WTC11 (cell line): ENCODE measurements around the gene FAM50B. TPM values are rescaled to one million over a fixed set of nuclear protein-coding genes. Genes with fewer than 3 reads are reported as not detected.

Experiments used
- ATAC-seq: fragments of 200-7000 bp; cut with Tn5 transposase; 2 replicates; pipeline ENCODE4 v1.10.0; 2021; ENCODE audit warnings: mild to moderate bottlenecking, moderate library complexity
- CTCF ChIA-PET: fragments of 300-600 bp; sonication (Branson Sonifier 250); formaldehyde crosslinking; loops from one replicate; lab custom pipeline; 2021; ENCODE audit warnings: antibody characterized with exemption; lab: Charles Lee
- POLR2A ChIA-PET: fragments of 350-600 bp; sonication (Branson Sonifier 250); formaldehyde crosslinking; loops from one replicate; lab custom pipeline; 2021; ENCODE audit warnings: antibody characterized with exemption; lab: Charles Lee
- DNase-seq: peaks from one replicate; pipeline ENCODE4 v3.0.0; 2021; ENCODE audit warnings: low spot score
- H3K27ac Mint-ChIP-seq: 2 replicates; pipeline ENCODE4 v1.8.0; 2021; ENCODE audit warnings: mixed read lengths
- H3K27me3 Mint-ChIP-seq: 2 replicates; pipeline ENCODE4 v1.8.0; 2021; ENCODE audit warnings: low read depth, mild to moderate bottlenecking, moderate library complexity, mixed read lengths
- H3K36me3 Mint-ChIP-seq: 2 replicates; pipeline ENCODE4 v1.8.0; 2021; ENCODE audit warnings: mixed read lengths
- H3K4me1 Mint-ChIP-seq: 2 replicates; pipeline ENCODE4 v1.8.0; 2022; ENCODE audit warnings: mixed read lengths
- H3K4me3 Mint-ChIP-seq: 2 replicates; pipeline ENCODE4 v1.8.0; 2021; ENCODE audit warnings: mild to moderate bottlenecking, moderate library complexity, mixed read lengths
- H3K9me3 Mint-ChIP-seq: 2 replicates; pipeline ENCODE4 v1.8.0; 2021; ENCODE audit warnings: mixed read lengths
- FOXK1 ChIP-seq: sonication (generic); formaldehyde crosslinking; IDR thresholded peaks from 2 replicates; pipeline ENCODE4 v1.8.0; 2022; ENCODE audit warnings: mild to moderate bottlenecking, moderate library complexity, missing genetic modification reagents
- GTF2I ChIP-seq: fragments of 250-450 bp; sonication (Bioruptor Pico); conservative IDR thresholded peaks from 2 replicates; pipeline ENCODE4 v1.4.0; 2021; ENCODE audit warnings: mild to moderate bottlenecking
- IRF2 ChIP-seq: sonication (generic); formaldehyde crosslinking; IDR thresholded peaks from 2 replicates; pipeline ENCODE4 v1.8.0; 2022; ENCODE audit warnings: low read depth, missing genetic modification reagents, borderline replicate concordance
- NFATC4 ChIP-seq: fragments of 250-450 bp; sonication (Bioruptor Pico); IDR thresholded peaks from 2 replicates; pipeline ENCODE4 v1.9.0; 2021; ENCODE audit warnings: mild to moderate bottlenecking
- NR1H2 ChIP-seq: sonication (generic); formaldehyde crosslinking; IDR thresholded peaks from 2 replicates; pipeline ENCODE4 v1.9.0; 2021; ENCODE audit warnings: mild to moderate bottlenecking, moderate library complexity, missing genetic modification reagents
- SOX15 ChIP-seq: fragments of 250-450 bp; sonication (Bioruptor Pico); IDR thresholded peaks from 2 replicates; pipeline ENCODE4 v1.9.0; 2021; ENCODE audit warnings: mild to moderate bottlenecking
- ZNF219 ChIP-seq: sonication (generic); formaldehyde crosslinking; IDR thresholded peaks from 2 replicates; pipeline ENCODE4 v1.8.0; 2023; ENCODE audit warnings: missing genetic modification reagents, mild to moderate bottlenecking, borderline replicate concordance
- ZNF317 ChIP-seq: sonication (generic); formaldehyde crosslinking; IDR thresholded peaks from 2 replicates; pipeline ENCODE4 v1.8.1; 2023; ENCODE audit warnings: low read depth, mild to moderate bottlenecking, moderate library complexity, missing genetic modification reagents, borderline replicate concordance
- ZNF416 ChIP-seq: fragments of 250-450 bp; sonication (Bioruptor Pico); IDR thresholded peaks from 2 replicates; pipeline ENCODE4 v1.9.0; 2021; ENCODE audit warnings: mild to moderate bottlenecking, inconsistent platforms
- ZNF671 ChIP-seq: fragments of 250-450 bp; sonication (Bioruptor Pico); IDR thresholded peaks from 2 replicates; pipeline ENCODE4 v1.8.0; 2021; ENCODE audit warnings: mild to moderate bottlenecking
- total RNA-seq: library from RNA; stranded (reverse); gene quantifications from 3 replicates; pipeline ENCODE4 v1.2.3, GENCODE V29; 2021
- TF ChIP-seq, protein P1 (sequence below): fragments of 250-450 bp; sonication (Bioruptor Pico); IDR thresholded peaks from 2 replicates; pipeline ENCODE4 v1.9.0; 2021; ENCODE audit warnings: moderate library complexity, mild to moderate bottlenecking, inconsistent platforms, borderline replicate concordance
- TF ChIP-seq, protein P2 (sequence below): sonication (generic); formaldehyde crosslinking; IDR thresholded peaks from 2 replicates; pipeline ENCODE4 v1.8.1; 2023; ENCODE audit warnings: mild to moderate bottlenecking, missing genetic modification reagents, borderline replicate concordance
- TF ChIP-seq, protein P3 (sequence below): sonication (generic); formaldehyde crosslinking; IDR thresholded peaks from 2 replicates; pipeline ENCODE4 v1.8.1; 2022; ENCODE audit warnings: low read depth, missing genetic modification reagents, borderline replicate concordance
- TF ChIP-seq, protein P4 (sequence below): sonication (generic); formaldehyde crosslinking; IDR thresholded peaks from 2 replicates; pipeline ENCODE4 v1.8.0; 2022; ENCODE audit warnings: missing genetic modification reagents
- TF ChIP-seq, protein P5 (sequence below): sonication (generic); formaldehyde crosslinking; IDR thresholded peaks from 2 replicates; pipeline ENCODE4 v1.8.1; 2023; ENCODE audit warnings: mild to moderate bottlenecking, moderate library complexity, missing genetic modification reagents
- TF ChIP-seq, protein P6 (sequence below): sonication (generic); formaldehyde crosslinking; IDR thresholded peaks from 2 replicates; pipeline ENCODE4 v1.8.1; 2023; ENCODE audit warnings: mild to moderate bottlenecking, missing genetic modification reagents

Gene FAM50B
- total RNA-seq, 1 experiment from 2014 or later: 2.1 TPM

DNA sequence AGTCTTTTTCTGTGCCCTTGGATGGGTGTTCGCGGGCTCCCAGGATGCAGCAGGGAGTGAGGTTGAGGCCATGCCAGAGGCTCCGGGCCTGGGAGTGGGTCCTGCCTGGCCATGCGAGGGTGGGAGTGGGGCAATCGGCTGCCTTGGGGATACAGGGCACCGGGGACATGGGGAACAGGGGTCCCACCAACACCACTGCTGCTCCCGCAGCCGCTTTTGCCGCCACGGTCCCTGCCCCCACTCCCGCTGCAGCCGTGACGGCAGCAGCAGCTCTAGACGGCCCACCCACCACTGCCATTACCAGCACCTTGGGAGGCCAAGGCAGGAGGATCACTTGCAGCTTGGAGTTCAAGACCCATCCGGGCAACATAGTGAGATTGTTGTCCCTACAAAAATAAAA lies 35.3 kb upstream of the FAM50B start:
- ChIA-PET POLR2A (interaction anchor here (0.6 kb wide), 1 partner anchor 35 kb away, joined by 3 read pairs; the partner anchor contains the start of gene FAM50B), CTCF (interaction anchor here (1.6 kb wide), 1 partner anchor 35 kb away, joined by 11 read pairs; the partner anchor contains the start of gene FAM50B)
- Mint-ChIP-seq H3K4me1 (peaks cover 23% of the 10 kb centered on the region), H3K9me3 (no peaks in the 10 kb centered on the region), H3K36me3 (no peaks in the 10 kb centered on the region), H3K27ac (no peak overlapping the region), H3K27me3 (no peaks in the 10 kb centered on the region), H3K4me3 (no peak overlapping the region)
- no peak for ATAC-seq
- TF ChIP-seq, protein P1, sequence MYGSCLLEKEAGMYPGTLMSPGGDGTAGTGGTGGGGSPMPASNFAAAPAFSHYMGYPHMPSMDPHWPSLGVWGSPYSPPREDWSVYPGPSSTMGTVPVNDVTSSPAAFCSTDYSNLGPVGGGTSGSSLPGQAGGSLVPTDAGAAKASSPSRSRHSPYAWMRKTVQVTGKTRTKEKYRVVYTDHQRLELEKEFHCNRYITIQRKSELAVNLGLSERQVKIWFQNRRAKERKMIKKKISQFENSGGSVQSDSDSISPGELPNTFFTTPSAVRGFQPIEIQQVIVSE (CRISPR knock-in tag): no peak
- TF ChIP-seq ZNF219 (CRISPR knock-in tag): no peak
- no peak for DNase-seq

DNA sequence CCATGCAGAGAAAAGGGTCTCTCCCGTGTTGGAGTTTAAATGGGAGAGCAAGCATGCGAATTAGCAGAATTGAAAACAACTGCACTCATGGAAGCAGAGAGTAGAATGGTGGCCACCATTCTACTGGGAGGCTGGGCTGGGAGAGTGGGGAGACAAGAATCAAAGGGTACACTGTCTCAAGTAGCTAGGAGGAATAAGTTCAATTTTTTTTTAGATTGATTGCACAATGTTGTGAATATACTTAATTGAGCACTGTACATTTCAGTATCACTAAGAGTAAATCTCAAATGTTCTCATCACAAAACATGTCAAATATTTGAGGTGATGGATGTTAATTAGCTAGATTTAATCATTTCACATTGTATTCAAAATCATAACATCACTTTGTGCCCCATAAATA lies 34.6 kb upstream of the FAM50B start:
- ATAC-seq: no peak
- TF ChIP-seq ZNF416 (CRISPR knock-in tag) (no peak), ZNF317 (no peak), IRF2 (CRISPR knock-in tag) (no peak), NR1H2 (CRISPR knock-in tag) (no peak), NFATC4 (CRISPR knock-in tag) (no peak), FOXK1 (CRISPR knock-in tag) (no peak), ZNF671 (CRISPR knock-in tag) (no peak), SOX15 (CRISPR knock-in tag) (no peak), GTF2I (CRISPR knock-in tag) (no peak)
- TF ChIP-seq, protein P2, sequence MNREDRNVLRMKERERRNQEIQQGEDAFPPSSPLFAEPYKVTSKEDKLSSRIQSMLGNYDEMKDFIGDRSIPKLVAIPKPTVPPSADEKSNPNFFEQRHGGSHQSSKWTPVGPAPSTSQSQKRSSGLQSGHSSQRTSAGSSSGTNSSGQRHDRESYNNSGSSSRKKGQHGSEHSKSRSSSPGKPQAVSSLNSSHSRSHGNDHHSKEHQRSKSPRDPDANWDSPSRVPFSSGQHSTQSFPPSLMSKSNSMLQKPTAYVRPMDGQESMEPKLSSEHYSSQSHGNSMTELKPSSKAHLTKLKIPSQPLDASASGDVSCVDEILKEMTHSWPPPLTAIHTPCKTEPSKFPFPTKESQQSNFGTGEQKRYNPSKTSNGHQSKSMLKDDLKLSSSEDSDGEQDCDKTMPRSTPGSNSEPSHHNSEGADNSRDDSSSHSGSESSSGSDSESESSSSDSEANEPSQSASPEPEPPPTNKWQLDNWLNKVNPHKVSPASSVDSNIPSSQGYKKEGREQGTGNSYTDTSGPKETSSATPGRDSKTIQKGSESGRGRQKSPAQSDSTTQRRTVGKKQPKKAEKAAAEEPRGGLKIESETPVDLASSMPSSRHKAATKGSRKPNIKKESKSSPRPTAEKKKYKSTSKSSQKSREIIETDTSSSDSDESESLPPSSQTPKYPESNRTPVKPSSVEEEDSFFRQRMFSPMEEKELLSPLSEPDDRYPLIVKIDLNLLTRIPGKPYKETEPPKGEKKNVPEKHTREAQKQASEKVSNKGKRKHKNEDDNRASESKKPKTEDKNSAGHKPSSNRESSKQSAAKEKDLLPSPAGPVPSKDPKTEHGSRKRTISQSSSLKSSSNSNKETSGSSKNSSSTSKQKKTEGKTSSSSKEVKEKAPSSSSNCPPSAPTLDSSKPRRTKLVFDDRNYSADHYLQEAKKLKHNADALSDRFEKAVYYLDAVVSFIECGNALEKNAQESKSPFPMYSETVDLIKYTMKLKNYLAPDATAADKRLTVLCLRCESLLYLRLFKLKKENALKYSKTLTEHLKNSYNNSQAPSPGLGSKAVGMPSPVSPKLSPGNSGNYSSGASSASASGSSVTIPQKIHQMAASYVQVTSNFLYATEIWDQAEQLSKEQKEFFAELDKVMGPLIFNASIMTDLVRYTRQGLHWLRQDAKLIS (CRISPR knock-in tag): no peak
- TF ChIP-seq, protein P3, sequence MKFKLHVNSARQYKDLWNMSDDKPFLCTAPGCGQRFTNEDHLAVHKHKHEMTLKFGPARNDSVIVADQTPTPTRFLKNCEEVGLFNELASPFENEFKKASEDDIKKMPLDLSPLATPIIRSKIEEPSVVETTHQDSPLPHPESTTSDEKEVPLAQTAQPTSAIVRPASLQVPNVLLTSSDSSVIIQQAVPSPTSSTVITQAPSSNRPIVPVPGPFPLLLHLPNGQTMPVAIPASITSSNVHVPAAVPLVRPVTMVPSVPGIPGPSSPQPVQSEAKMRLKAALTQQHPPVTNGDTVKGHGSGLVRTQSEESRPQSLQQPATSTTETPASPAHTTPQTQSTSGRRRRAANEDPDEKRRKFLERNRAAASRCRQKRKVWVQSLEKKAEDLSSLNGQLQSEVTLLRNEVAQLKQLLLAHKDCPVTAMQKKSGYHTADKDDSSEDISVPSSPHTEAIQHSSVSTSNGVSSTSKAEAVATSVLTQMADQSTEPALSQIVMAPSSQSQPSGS (CRISPR knock-in tag): no peak
- TF ChIP-seq, protein P4, sequence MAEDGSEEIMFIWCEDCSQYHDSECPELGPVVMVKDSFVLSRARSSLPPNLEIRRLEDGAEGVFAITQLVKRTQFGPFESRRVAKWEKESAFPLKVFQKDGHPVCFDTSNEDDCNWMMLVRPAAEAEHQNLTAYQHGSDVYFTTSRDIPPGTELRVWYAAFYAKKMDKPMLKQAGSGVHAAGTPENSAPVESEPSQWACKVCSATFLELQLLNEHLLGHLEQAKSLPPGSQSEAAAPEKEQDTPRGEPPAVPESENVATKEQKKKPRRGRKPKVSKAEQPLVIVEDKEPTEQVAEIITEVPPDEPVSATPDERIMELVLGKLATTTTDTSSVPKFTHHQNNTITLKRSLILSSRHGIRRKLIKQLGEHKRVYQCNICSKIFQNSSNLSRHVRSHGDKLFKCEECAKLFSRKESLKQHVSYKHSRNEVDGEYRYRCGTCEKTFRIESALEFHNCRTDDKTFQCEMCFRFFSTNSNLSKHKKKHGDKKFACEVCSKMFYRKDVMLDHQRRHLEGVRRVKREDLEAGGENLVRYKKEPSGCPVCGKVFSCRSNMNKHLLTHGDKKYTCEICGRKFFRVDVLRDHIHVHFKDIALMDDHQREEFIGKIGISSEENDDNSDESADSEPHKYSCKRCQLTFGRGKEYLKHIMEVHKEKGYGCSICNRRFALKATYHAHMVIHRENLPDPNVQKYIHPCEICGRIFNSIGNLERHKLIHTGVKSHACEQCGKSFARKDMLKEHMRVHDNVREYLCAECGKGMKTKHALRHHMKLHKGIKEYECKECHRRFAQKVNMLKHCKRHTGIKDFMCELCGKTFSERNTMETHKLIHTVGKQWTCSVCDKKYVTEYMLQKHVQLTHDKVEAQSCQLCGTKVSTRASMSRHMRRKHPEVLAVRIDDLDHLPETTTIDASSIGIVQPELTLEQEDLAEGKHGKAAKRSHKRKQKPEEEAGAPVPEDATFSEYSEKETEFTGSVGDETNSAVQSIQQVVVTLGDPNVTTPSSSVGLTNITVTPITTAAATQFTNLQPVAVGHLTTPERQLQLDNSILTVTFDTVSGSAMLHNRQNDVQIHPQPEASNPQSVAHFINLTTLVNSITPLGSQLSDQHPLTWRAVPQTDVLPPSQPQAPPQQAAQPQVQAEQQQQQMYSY (CRISPR knock-in tag): no peak
- TF ChIP-seq, protein P5, sequence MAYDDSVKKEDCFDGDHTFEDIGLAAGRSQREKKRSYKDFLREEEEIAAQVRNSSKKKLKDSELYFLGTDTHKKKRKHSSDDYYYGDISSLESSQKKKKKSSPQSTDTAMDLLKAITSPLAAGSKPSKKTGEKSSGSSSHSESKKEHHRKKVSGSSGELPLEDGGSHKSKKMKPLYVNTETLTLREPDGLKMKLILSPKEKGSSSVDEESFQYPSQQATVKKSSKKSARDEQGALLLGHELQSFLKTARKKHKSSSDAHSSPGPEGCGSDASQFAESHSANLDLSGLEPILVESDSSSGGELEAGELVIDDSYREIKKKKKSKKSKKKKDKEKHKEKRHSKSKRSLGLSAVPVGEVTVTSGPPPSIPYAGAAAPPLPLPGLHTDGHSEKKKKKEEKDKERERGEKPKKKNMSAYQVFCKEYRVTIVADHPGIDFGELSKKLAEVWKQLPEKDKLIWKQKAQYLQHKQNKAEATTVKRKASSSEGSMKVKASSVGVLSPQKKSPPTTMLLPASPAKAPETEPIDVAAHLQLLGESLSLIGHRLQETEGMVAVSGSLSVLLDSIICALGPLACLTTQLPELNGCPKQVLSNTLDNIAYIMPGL (CRISPR knock-in tag): no peak
- TF ChIP-seq, protein P6, sequence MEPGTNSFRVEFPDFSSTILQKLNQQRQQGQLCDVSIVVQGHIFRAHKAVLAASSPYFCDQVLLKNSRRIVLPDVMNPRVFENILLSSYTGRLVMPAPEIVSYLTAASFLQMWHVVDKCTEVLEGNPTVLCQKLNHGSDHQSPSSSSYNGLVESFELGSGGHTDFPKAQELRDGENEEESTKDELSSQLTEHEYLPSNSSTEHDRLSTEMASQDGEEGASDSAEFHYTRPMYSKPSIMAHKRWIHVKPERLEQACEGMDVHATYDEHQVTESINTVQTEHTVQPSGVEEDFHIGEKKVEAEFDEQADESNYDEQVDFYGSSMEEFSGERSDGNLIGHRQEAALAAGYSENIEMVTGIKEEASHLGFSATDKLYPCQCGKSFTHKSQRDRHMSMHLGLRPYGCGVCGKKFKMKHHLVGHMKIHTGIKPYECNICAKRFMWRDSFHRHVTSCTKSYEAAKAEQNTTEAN: no peak
- Mint-ChIP-seq H3K4me1 (peaks cover 23% of the 10 kb centered on the region), H3K9me3 (no peaks in the 10 kb centered on the region), H3K36me3 (no peaks in the 10 kb centered on the region), H3K27ac (no peak overlapping the region), H3K27me3 (peaks cover 2% of the 10 kb centered on the region; the same call in 1 of the 2 replicates), H3K4me3 (no peak overlapping the region)
- no peak for DNase-seq
- ChIA-PET POLR2A (interaction anchor here (0.6 kb wide), 1 partner anchor 34 kb away, joined by 3 read pairs; the partner anchor contains the start of gene FAM50B), CTCF (interaction anchor here (0.6 to 1.6 kb wide), 3 partner anchors 34 to 164 kb away, joined by 3 to 11 read pairs (median 3); partner anchors contain the start of gene FAM50B)
